ENCODE data around the gene STAT6. TPM values are rescaled to one million over a fixed set of nuclear protein-coding genes. Genes with fewer than 3 reads are reported as not detected.
A peak's percentile ranks its signal among the peaks of the same experiment; 100 is the strongest.

Gene STAT6
- total RNA-seq, 2 donors from 2014 or later = 162 to 201 TPM

DNA sequence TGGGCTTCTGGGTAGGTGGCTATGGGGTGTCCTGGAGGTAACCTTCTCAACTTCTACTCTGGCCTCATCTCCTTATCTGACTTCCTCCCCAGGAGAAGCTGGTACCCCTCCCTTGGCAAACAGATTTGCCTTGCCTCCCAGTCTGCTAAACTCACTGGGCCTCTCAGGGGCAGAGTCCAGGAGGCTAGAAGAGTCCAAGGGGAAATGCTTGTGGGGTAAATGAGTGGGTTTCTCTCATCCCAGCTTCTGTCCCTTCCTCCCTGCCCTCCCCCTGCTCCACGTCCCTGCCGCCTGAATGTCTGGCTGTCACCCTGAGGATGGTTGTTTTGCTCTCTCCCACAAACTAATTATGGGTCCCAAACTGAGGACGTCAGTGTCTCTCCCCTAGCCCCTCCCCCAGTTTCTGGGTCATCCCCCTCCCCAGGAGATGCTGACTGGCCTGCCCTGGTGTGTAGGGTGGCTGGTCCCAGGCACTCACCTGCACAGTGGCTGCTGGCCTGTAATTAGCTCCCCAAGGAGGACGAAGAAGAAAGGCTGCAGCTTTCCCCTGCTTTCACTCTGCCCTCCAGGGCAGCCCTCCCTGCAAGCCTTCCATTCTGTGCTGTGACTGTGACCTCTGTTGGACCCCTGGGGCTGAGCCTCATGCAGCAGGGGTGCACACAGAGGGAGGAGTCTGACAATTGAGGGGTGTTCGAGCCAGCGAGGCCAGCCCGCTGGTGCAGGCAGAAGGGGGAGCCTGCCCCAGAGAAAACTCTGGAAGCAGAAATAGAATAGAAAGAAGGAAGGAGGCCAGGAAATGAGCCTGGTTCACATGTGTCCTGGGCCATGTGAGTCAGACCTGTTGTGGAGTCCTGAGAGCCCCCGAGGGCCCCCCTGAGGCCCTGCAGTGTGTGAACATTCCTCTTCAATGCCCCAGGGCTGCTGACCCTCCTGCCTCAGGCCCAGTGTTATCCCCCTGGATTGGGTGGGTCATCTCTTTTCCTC is 36.1 kb upstream of the STAT6 start, which contains the start of gene LRP1-AS:
Gene LRP1-AS (minus strand): TSS at position 659 of the 984 bp plus-strand sequence.
- intact Hi-C loops (cut with DNase I) = no loop called here
- no peak for DNase-seq (ENCODE audit: low spot score)

DNA sequence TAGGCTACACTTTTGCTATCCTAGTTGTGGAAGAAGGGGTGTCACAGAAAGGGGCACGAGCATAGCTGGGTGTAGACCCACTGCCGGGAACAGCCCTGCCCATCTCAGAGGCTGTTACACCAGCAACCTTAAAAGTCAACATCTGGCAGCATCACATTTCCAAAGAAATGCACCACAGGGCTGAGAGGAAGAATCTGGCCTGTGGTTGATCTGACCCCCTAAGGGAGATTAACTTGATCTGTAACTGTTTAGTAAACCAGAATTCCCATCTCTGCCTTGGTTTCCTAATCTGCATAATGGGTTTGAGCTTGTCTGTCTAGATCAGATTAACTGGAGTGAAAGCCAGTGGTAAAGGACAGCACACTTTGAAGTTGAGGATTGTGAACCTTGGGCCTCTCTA is 34.9 kb upstream of the STAT6 start:
- DNase-seq (ENCODE audit: low spot score) = no peak
- intact Hi-C loops (cut with DNase I) = no loop called here

DNA sequence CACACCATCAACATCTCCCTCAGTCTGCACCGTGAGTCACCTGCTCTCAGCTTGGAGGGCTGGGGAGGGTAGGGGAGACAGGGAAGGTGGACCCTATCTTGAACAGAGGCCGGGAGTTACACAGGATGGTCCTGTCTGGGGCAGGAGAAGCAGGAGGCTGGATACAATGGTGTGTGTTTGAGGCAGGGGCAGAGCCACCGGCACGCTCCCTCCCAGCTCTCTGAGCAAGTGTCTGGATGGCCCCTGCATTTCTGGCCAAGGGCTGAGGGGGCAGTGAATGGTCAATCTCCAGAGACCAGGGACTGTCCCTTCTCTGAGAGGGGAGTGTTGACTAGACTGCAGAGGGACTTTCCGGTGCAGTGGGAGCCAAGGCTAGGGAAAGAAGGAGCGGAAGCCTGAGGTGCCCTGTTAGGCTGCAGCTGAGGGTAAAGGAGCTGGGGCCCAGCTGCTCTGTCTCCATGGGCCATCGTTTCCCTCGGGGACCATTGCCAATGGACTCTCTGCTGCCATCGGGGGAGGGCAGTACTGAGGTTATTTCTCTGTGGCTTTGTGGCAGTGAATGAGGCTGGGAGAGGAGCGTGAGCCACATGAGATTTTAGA is 34.4 kb upstream of the STAT6 start:
- intact Hi-C loops (cut with DNase I) = no loop called here
- DNase-seq (ENCODE audit: low spot score) = no peak

DNA sequence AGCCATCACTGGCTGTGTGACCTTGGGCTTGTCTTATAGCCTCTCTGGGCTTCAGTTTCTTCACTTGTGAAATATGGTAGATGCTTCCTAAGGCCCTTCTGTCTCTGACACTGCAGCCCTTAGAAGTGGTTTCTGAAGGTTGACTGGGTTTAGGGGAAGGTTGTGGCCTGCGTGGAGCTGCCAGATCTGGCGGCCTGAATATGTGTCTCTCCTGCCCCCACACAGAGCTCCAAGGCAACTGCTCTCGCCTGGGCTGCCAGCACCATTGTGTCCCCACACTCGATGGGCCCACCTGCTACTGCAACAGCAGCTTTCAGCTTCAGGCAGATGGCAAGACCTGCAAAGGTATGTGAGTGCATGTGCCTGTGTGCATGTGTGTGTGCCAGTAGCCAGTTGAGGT is 32.3 kb upstream of the STAT6 start:
- DNase-seq (ENCODE audit: low spot score) = no peak

DNA sequence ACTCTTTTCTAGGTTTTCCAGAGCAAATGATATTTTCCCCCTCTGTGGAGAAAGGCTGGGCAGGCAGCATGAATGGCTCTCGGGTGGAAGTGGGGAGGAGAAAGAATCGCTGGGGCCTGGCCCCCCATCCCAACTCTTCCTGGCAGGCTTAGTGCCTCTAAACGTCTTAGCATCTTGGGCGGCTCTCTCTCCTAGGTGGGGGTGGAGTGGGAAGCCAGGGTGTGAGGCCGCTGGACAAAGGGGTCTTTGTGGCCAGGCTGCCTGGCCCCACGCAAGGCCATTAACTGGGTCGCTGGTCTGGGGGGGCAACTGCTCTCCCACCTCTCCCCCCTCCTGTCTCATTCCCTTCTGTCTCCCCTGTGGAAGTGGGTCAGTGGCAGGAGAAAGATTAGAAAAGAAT is 31.6 kb upstream of the STAT6 start:
- DNase-seq (ENCODE audit: low spot score) = no peak
- intact Hi-C loops (cut with DNase I) = no loop called here

More for the DNA sequence above, 32.3 kb upstream of the STAT6 start:
- intact Hi-C loops (cut with DNase I) = no loop called here

DNA sequence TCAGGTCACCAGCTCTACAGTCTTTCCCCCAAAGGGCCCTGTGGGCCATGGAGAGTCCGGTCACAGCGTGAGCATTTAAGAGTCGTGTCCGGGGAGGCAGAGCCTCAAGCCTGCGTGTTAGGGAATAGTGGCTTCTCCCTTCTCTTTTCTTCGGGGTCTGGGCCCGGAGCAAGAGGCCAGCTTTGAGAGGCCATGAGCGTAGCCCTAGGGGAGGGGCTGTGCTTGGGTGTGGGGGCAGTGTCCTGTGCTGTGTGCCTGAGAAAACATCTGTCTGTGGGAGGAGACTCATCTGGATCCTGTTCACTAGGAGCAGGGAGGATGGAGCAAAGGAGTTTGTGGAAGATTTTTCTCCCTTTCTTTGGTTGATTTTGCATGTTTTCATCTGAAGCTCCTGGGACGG is 31.0 kb upstream of the STAT6 start:
- no peak for DNase-seq (ENCODE audit: low spot score)
- intact Hi-C loops (cut with DNase I) = no loop called here

DNA sequence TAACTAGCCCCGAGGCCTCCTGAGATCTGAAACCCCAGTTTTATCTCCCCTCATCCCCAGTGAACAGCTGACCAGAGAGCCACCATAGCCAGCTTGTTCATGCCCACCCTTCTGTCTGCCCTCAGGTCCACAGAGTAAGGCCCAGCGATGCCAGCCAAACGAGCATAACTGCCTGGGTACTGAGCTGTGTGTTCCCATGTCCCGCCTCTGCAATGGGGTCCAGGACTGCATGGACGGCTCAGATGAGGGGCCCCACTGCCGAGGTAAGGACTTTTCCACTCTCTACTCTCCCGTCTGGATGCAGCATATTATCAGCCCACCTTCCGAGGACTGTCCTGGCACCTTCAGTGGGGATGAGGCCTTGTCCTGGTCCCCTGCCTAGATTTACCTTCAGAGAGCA is 30.1 kb upstream of the STAT6 start:
- intact Hi-C loops (cut with DNase I) = no loop called here
- no peak for DNase-seq (ENCODE audit: low spot score)

DNA sequence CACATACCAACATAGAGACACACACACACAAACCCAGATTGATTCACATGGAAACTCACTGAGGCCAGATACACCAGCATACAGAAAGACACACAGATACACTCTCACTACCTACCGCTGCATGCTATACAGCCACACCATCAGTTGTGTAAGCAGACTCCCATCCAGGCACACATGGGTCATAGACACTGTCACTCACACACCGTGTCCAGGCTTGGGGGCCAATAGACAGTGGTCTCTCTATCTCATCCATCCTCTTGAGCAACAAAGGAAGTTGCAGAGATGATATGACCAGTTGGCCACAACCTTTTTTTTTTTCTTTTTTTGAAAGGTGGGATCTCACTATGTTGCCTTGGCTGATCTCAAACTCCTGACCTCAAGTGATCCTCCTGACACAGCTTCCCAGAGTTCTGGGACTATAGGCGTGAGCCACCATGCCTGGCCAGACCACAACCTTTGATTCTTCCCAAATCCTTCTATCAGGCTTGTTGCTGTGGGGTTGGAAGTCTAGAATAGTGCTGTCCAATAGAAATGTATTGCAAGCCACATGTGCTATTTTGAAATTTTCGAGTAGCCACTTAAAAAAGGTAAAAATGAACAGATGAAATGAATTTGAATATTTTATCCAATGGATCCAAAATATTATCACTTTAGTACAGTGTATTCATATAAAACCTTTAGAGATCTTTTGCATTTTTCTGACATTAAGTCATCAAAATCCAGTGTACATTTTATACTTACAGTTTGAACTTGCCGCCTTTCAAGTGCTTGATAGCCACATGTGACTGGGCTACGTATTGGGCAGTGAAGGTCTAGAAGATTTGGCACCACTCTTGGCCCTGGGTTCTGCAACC is 28.9 kb upstream of the STAT6 start:
- intact Hi-C loops (cut with DNase I) = no loop called here
- peak; percentile 77 for DNase-seq (ENCODE audit: low spot score)

DNA sequence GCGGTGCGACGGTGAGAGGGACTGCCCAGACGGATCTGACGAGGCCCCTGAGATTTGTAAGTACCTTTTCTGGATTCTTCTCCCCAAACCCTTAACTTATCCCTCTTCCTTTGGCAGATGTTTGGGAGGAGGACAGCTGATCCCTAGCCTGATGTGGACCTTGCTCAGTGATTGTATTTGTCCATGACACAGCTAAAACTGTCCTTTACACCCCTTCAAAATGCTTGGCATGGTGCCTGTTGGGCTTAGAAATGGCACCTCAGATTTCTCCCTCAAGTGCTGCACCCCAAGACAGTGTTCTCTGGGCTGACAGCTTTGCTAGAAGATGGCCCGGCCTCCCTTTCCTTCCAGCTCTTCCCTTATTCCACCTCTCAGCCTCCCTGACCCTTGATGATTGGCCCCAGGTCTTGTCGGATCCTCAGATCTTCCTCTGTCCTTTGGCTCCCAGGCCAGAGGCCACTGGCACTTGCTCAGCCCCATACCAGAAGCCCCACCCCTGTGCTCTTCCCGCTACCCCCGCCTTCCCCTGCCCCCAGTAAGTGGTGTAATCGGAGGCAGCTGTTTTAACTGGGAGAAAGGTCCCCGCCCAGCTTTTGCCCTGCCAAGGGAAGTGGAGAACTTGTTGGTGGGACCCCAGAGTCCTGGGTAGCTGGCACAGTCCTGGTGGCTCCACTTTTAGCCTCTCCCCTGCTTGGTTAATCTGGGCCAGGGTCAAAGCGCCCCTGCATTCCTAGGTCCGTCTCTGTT is 27.5 kb upstream of the STAT6 start:
- peak; percentile 96 for DNase-seq (ENCODE audit: low spot score)
- intact Hi-C loops (cut with DNase I) = no loop called here

DNA sequence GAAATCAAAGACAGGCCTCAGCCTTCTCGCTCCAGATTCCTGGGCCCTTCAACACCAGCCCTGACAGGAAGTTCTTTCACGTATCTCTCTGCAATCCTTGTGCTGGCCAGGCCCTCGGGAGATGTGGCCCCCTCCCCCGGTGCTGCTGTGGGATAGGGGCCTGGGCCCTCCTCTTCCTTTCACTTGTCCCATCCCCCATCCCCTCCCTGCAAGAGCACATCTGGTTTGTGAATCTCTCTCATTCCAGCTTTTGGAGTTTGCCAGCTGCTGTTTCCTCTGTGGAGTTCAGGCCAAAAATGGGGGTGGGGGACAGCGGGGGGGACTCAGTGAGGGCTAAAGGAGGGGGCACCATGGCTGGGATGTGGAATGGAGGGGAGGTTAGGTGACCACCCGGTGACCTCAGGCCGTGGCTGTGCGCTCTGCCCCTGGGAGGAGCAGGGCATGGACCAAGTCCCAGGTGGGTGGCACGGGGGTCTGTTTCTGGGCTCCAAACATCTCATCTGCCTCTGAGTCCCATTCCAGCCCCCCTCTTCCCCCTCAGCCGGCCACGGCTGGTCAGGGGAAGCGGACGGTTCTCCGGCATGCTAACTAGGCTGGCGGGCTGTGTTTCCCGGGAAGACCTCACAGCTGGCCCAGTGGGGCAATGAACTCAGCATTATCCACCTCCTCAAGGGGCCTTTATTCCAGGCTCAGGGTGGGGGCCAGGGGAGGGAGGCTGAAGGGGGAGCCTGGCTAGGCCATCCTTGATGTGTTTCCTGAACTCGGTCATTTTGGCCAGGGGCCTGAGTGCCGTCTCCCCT is 24.6 kb upstream of the STAT6 start:
- intact Hi-C loops (cut with DNase I) = no loop called here
- peak; percentile 93 for DNase-seq (ENCODE audit: low spot score)

DNA sequence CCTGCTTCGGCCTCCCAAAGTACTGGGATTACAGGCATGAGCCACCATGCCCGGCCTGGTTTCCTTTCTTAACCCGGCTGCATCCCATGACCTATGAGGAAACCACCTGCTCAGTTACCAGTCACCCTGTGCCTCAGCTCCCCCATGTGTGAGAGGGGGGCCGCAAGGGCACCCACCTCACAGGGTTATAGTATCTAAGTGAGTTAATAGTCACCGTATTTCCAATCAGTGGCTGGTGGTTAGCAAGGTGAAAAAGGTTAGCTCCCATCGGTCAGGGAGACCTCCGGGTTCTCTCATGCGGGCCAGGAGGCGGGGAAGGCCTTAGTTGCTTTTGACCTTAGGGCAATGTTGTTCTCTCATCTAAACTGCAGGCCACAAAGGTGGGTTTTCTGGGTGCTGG is 23.8 kb upstream of the STAT6 start:
- DNase-seq (ENCODE audit: low spot score) = peak; percentile 72
- intact Hi-C loops (cut with DNase I) = no loop called here

DNA sequence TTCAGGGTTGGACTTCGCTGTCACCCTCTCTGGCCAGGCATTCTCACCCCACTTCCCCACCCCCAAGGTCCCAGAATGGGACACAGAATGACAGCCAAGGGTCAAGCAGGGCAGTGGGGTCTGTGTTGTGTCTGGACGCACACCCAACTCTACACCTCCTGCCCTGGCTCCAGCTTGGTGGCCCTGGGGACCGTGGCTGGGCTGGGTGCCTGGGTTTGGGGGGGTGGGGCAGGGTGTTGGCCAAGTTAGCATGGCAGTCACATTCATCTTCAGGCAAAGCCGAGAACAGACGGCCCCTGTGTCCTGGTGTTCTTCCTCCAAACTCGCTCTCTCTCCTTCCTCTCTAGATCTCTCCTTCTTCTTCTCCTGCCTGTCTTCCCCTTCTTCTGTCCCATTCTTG is 22.8 kb upstream of the STAT6 start:
- intact Hi-C loops (cut with DNase I) = no loop called here
- peak; percentile 84 for DNase-seq (ENCODE audit: low spot score)

DNA sequence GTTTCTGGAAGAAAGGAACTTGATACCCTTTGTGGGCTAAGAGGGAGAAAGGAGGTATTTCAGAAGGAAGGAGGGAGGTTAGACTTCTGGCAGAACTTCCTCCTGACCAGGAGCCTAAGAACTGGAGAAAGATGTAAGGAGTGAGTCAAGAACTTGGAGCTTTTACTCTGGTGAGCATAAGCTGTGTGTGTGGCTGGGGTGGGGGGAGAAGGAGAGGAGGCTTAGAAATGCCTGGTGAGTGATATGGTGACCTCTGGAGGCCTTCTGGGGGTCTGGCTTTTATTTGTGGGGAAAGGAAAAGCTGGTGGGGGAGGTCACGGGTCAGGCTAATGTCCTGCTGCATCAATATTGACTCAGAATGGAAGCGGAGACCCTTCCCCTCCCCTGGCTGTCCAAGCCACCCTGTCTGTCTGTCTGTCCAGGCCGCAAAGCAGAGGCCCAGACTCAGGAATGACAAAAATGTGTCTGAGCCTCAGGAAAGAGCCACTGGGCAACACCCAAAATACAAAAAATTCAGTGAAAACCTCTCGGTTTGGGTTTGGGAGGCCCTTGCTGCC is 21.9 kb upstream of the STAT6 start:
- peak; percentile 76 for DNase-seq (ENCODE audit: low spot score)
- intact Hi-C loops (cut with DNase I) = no loop called here

DNA sequence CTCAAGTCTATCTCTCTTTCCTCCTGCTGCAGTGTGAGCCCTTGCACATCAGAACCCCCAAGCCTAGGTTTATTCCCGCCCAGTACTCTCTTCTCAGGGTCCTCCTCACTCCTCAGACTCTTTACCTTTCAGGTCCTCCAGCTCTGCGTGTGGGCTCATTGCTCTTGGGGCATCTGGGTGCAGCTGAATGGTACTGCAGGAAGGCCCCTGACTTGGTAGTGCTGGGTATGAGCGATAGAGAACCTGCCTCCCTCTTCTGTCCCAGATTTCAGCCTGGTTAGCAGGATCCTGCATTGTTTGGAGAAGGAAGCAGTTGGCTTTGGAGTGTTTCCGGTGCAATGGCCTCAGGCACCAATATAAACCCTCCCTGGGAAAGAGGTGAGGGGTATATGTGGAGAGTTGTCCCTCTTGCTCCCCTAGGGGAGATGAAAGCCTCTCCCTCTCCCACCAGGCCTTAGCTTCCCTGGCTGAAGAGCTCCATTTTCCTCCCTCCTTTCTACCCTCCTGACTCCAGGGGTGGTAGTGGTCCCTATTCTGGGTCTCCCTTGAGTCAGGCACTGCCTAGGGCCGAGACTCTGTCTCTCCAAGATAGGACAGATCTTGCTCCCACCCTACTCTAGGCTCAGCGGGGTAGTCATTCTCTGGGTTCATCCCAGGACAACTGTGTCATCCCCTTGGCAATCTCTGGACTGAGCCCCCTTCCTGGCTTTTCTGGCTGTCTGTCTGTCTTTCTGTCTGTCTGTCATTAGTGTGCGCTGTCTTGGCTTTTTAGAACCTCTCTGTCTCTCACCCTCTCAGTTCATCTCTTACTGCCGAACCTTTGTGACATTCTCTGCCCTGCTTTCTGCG is 21.0 kb upstream of the STAT6 start:
- intact Hi-C loops (cut with DNase I) = no loop called here
- DNase-seq (ENCODE audit: low spot score) = no peak

DNA sequence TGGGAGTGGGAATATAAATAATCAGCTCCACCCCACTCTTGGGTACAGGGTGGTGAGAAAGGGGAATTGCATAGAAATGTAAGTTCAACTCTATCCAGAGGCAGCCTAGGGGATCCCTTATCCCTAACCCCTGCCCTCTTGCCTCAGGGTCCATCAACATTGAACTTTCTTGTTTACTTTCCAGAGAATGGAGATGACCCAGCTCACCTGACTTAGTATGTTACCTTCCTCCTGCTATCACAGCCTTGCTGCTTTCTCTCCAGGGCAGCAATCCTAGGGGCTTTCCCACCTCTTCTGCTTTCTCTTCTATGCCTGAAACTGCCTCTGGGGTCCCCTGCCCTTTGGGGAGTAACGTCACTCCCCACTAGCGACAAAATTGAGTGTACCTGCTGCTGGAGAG is 19.8 kb upstream of the STAT6 start:
- intact Hi-C loops (cut with DNase I) = no loop called here
- no peak for DNase-seq (ENCODE audit: low spot score)

DNA sequence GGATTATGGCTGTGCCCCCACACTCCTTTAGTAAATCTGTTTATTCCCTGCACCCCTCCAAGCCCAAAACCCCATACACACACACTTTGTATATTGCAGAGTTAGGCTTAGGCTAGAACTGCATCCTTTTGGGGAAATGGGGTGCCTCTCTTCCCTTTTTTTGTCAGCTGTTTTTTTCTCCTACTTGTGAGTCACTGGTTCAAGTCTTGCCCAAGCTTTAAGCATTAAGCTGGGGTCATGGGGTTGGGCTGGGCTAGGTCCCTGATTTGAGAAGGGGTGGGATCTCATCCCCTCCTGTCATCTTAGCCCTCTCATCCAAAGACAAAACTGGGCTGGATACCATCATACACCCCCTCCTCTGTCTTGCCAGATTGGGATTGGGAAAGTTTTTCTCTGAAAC is 18.7 kb upstream of the STAT6 start:
- peak; percentile 88 for DNase-seq (ENCODE audit: low spot score)

DNA sequence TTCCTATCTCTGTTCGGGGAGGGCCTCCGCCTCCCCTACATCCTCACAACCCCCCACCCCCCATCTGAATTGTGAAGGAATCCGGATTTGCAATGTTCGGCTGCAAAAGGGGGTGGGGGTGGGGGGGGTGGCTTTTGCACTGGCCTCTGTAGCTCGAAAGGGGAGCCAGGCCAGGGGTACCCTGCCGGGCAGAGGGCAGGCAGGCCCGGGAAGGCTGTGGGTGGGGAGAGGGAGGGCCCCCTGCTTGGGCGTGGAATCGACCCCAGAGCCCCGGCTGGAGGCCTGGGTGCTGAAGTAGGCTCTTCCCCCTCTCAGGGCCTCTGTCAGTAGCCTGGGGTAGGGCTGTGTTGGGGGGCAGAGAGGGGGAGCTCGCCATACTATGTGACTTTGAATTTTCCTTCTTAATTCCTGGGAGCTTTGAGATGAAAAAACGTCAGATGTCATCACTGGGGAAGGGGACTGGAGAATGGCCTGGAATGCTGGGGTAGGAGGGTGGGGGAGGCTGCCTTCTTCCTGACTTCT is 18.2 kb upstream of the STAT6 start:
- DNase-seq (ENCODE audit: low spot score) = peak; percentile 82
- intact Hi-C loops (cut with DNase I) = no loop called here

More for the DNA sequence above, 18.7 kb upstream of the STAT6 start:
- intact Hi-C loops (cut with DNase I) = no loop called here
